HG02588 (cell line): ENCODE measurements around the gene RFC1.
"Not testable (repeated sequence)": the region's sequence is repeated elsewhere in the genome, so short reads cannot be mapped to it uniquely, and the experiment has no call there.

ENCODE experiments used
- ATAC-seq: cut with Tn5 transposase; IDR thresholded peaks from one replicate; pipeline ENCODE4 v1.9.1; 2021; ENCODE audit warnings: mild to moderate bottlenecking, moderate library complexity; ENCODE audit not compliant: unreplicated experiment

RFC1 gene, protein sequence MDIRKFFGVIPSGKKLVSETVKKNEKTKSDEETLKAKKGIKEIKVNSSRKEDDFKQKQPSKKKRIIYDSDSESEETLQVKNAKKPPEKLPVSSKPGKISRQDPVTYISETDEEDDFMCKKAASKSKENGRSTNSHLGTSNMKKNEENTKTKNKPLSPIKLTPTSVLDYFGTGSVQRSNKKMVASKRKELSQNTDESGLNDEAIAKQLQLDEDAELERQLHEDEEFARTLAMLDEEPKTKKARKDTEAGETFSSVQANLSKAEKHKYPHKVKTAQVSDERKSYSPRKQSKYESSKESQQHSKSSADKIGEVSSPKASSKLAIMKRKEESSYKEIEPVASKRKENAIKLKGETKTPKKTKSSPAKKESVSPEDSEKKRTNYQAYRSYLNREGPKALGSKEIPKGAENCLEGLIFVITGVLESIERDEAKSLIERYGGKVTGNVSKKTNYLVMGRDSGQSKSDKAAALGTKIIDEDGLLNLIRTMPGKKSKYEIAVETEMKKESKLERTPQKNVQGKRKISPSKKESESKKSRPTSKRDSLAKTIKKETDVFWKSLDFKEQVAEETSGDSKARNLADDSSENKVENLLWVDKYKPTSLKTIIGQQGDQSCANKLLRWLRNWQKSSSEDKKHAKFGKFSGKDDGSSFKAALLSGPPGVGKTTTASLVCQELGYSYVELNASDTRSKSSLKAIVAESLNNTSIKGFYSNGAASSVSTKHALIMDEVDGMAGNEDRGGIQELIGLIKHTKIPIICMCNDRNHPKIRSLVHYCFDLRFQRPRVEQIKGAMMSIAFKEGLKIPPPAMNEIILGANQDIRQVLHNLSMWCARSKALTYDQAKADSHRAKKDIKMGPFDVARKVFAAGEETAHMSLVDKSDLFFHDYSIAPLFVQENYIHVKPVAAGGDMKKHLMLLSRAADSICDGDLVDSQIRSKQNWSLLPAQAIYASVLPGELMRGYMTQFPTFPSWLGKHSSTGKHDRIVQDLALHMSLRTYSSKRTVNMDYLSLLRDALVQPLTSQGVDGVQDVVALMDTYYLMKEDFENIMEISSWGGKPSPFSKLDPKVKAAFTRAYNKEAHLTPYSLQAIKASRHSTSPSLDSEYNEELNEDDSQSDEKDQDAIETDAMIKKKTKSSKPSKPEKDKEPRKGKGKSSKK

GRCh38 chr4:39365830-39366771 lies at the start of gene RFC1:
Gene RFC1 (minus strand): TSS chr4:39366362. CDS start chr4:39366241, 121 bp downstream.
- ATAC-seq, result peak; percentile 89

- ATAC-seq, result no peak
Observed at GRCh38 chr4:39415678-39416283, 49.6 kb upstream of the RFC1 start.

GRCh38 chr4:39411561-39411960 lies 45.4 kb upstream of the RFC1 start:
- not testable (repeated sequence) for ATAC-seq

GRCh38 chr4:39410415-39410814 lies 44.3 kb upstream of the RFC1 start:
- no peak for ATAC-seq

GRCh38 chr4:39407584-39407885 lies 41.4 kb upstream of the RFC1 start:
- ATAC-seq, result no peak

- ATAC-seq, result no peak
Observed at GRCh38 chr4:39406763-39407583, 40.8 kb upstream of the RFC1 start, which contains the start of gene KLB. Gene KLB (plus strand): TSS chr4:39406930. CDS start chr4:39406950, 20 bp downstream.

DNA sequence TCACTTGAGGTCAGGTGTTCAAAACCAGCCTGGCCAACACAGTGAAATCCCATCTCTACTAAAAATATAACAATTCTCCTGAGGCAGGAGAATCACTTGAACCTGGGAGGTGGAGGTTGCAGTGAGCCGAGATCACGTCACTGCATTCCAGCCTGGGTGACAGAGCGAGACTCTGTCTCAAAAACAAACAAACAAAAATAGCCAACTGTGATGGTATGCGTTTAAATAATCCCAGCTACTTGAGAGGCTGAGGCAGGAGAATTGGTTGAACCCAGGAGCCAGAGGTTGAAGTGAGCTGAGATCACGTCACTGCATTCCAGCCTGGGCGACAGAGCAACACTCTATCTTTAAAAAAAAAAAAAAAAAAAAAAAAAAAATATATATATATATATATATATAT lies 35.5 kb upstream of the RFC1 start:
- not testable (repeated sequence) for ATAC-seq

DNA sequence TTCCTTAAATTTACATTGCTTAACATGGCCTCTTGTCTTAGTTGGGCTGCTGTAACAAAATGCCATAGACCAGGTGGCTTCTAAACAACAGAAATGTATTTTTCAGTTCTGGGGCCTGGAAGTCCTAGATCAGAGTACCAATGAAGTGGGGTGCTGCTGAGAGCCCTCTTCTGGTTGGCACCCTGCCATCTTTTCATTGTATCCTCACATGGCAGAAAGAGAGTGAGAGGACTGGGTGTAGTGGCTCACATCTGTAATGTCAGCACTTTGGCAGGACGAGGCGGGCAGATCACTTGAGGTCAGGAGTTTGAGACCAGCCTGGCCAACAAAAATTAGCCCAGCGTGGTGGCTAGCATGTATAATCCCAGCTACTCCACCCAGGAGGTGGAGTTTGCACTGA lies 28.5 kb upstream of the RFC1 start:
- ATAC-seq, result no peak

GRCh38 chr4:39390603-39391002 lies 24.4 kb upstream of the RFC1 start:
- ATAC-seq, result no peak

DNA sequence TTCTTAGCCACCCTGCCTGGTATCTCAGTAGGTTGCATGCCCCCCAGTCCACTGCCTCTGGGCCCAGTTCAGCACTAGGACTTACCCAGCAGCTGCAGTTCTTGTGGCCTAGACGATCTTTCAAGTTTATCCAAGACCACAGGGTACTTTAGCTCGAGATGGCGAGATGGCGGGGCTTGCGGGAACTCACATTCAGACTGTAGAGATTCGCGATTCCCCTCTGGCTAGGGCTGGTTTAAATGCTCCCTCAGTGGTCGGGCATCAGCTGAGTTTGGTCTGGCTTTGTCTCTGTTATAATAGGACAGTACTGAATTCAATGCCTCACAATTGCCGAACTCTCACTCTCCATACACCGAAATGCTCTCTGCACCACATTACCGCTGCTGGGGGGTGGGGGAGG lies 18.4 kb upstream of the RFC1 start:
- ATAC-seq, result no peak

- ATAC-seq, result no peak
Observed at GRCh38 chr4:39383690-39384089, 17.5 kb upstream of the RFC1 start.

GRCh38 chr4:39375478-39375877 lies 9.3 kb upstream of the RFC1 start:
- ATAC-seq, result no peak

DNA sequence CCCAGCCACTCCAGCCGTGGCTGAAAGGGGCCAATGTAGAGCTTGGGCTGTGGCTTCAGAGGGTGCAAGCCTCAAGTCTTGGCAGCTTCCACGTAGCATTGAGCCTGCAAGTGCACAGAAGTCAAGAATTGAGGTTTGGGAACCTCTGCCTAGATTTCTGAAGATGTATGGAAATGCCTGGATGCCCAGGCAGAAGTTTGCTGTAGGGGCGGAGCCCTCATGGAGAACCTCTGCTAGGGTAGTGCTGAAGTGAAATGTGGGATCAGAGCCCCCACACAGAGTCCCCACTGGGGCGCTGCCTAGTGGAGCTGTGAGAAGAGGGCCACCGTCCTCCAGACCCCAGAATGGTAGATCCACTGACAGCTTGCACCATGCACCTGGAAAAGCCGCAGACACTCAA lies 5.0 kb upstream of the RFC1 start:
- ATAC-seq, result not testable (repeated sequence)

DNA sequence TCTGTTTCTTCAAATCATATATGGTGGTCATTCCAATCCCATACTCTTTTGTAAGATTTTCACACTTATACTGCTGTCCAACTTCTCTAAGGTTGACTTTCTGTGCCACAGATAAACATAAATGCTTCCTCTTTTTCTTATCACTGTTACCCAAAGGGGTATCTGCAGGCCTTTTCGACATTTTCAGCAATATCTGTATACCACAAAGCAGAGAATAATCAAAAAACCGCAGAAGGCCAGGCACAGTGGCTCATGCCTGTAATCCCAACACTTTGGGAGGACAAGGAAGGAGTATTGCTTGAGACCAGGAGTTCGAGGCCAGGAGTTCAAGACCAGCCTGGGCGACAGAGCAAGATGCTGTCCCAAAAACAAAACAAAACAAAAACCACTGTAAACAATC lies 3.1 kb upstream of the RFC1 start:
- ATAC-seq, result no peak

DNA sequence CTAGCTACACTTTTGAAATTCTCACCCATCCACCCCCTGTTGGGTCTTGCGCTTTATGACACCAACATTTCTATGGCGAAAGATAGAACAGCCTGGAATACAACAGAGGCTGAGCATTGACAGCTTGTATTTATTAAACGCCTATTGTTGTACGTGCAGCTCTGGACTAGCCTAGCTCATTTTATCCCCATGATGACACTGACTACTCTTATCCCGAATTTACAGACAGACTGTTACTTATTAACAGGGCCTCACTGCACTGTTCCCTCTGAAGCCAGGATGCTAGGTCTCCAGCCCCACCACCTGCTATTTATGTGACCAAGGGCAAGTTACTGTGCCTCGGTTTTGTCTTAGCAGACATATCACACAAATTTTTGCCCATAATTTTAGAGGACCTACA lies 1.0 kb upstream of the RFC1 start:
- no peak for ATAC-seq

DNA sequence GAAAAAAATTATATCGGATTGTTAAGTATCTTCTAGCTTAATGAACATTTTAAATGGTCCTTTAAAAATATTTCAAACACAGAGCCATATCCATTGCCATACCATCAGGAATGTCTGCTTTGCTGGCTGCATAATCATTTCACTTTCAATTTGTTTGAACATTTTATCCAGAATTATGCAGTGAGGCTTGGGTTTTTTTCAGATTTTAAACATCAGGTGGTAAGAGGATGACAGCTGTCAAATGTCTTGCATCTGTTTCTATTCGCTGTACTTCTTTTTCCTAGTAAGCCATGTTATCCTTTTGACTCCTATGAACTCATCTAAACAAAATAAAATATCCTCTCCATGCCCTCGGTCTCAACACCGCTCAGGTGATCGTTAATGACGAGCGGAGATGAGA lies 802 bp downstream of the RFC1 start:
- no peak for ATAC-seq

- ATAC-seq, result no peak
Observed at GRCh38 chr4:39363773-39364393, 2.3 kb downstream of the RFC1 start.

DNA sequence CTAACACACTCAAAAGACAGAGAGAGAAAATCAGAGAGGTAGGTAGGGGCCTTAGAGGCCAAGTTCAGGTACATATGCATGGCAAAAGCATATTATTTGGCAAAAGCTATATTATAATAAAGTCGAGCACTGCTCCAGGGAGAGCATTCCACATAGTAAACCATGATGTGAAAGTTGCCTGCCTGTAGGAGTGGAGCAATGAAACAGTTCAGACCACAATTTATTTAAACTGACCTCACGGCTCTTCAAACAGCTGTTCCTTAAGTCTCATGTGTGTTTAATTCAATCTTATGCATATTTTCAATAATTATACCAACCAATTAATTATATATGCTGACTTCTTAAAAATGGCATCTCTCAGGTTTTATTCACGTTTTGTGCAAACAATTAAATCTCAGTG lies 3.3 kb downstream of the RFC1 start:
- no peak for ATAC-seq

- not testable (repeated sequence) for ATAC-seq
Observed at GRCh38 chr4:39360611-39361010, 5.6 kb downstream of the RFC1 start.
